ENCODE results near the gene GDAP1L1. TPM values are rescaled to one million over a fixed set of nuclear protein-coding genes. Genes with fewer than 3 reads are reported as not detected.

GDAP1L1 gene
- polyA plus RNA-seq, 1 of the 3 experiments (the other 2 are of a cell fraction), result 0.30 TPM

DNA sequence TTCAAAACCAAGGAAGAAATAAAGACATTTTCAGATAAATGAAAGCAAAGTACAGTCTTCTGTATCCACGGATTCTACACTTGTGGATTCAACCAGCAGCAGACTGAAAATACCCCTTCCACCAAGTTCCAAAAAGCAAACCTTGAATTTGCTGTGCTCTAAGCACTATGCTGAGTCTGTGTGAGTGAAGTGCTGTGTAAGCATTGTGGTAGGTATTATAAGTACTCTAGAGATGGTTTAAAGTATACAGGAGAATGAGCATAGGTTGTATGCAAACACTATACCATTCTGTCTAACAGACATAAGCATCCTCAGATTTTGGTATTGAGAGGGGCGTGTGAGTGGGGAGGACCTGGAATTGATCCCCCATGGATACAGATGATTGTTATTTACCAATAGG is 46.1 kb upstream of the GDAP1L1 start:
- no peak overlapping the region for H2AFZ ChIP-seq (ENCODE audit: low read depth)
- POLR2A ChIA-PET, result no interaction called here

More for the DNA sequence above, 46.1 kb upstream of the GDAP1L1 start:
- H4K20me1 ChIP-seq (ENCODE audit: insufficient read depth), result peaks cover 23% of the 10 kb centered on the region
- 98% methylated on average over 2 of the region's 2 CpGs for WGBS (ENCODE audit: low lambda C conversion rate)
- DNase-seq, result no peak
- CTCF ChIA-PET, result no interaction called here
- peaks cover 68% of the 10 kb centered on the region for H3K79me2 ChIP-seq (ENCODE audit: insufficient read depth)
- no peak overlapping the region for H3K4me3 ChIP-seq (ENCODE audit: low read depth in 2 of 2, low read length in 1 of 2)
- no peaks in the 10 kb centered on the region for H3K9me3 ChIP-seq
- peaks cover 74 to 80% of the 10 kb centered on the region in 2 experiments for H3K36me3 ChIP-seq (replicated peaks in 1 of 2; ENCODE audit: control insufficient read depth in 1 of 2, insufficient read depth in 2 of 2, low read length in 1 of 2)
- H3K9me2 ChIP-seq, result no peaks in the 10 kb centered on the region
- no peak overlapping the region for H3K4me2 ChIP-seq
- H3K4me1 ChIP-seq (ENCODE audit: control insufficient read depth in 1 of 2, insufficient read depth in 2 of 2, low read depth in 1 of 2, low read length in 1 of 2), result peaks cover 0 to 23% of the 10 kb centered on the region in 2 experiments
- H3F3A ChIP-seq (replicated peaks; ENCODE audit: insufficient read depth), result peaks cover 34% of the 10 kb centered on the region
- no peaks in the 10 kb centered on the region for H3K27me3 ChIP-seq (ENCODE audit: insufficient read depth)
- no peak overlapping the region for H3K9ac ChIP-seq
- TF ChIP-seq, protein P1, sequence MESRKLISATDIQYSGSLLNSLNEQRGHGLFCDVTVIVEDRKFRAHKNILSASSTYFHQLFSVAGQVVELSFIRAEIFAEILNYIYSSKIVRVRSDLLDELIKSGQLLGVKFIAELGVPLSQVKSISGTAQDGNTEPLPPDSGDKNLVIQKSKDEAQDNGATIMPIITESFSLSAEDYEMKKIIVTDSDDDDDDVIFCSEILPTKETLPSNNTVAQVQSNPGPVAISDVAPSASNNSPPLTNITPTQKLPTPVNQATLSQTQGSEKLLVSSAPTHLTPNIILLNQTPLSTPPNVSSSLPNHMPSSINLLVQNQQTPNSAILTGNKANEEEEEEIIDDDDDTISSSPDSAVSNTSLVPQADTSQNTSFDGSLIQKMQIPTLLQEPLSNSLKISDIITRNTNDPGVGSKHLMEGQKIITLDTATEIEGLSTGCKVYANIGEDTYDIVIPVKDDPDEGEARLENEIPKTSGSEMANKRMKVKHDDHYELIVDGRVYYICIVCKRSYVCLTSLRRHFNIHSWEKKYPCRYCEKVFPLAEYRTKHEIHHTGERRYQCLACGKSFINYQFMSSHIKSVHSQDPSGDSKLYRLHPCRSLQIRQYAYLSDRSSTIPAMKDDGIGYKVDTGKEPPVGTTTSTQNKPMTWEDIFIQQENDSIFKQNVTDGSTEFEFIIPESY (IDR thresholded peaks at IDR 0.05; ENCODE audit: borderline replicate concordance, low read depth), result no peak
- TF ChIP-seq MXI1 (IDR thresholded peaks at IDR 0.05; ENCODE audit: low read depth, low read length), result no peak
- no peak for TF ChIP-seq NFIC (IDR thresholded peaks at IDR 0.05; ENCODE audit: borderline replicate concordance)
- TF ChIP-seq RXRA (IDR thresholded peaks at IDR 0.05; ENCODE audit: borderline replicate concordance, low read depth), result no peak
- TF ChIP-seq, protein P2, sequence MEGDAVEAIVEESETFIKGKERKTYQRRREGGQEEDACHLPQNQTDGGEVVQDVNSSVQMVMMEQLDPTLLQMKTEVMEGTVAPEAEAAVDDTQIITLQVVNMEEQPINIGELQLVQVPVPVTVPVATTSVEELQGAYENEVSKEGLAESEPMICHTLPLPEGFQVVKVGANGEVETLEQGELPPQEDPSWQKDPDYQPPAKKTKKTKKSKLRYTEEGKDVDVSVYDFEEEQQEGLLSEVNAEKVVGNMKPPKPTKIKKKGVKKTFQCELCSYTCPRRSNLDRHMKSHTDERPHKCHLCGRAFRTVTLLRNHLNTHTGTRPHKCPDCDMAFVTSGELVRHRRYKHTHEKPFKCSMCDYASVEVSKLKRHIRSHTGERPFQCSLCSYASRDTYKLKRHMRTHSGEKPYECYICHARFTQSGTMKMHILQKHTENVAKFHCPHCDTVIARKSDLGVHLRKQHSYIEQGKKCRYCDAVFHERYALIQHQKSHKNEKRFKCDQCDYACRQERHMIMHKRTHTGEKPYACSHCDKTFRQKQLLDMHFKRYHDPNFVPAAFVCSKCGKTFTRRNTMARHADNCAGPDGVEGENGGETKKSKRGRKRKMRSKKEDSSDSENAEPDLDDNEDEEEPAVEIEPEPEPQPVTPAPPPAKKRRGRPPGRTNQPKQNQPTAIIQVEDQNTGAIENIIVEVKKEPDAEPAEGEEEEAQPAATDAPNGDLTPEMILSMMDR (IDR thresholded peaks at IDR 0.05), result no peak
- TF ChIP-seq TCF12 (IDR thresholded peaks at IDR 0.05), result no peak
- TF ChIP-seq RCOR1 (IDR thresholded peaks at IDR 0.05; ENCODE audit: low read length), result no peak
- no peak for TF ChIP-seq POLR2AphosphoS5 (IDR thresholded peaks at IDR 0.05; ENCODE audit: low read depth, low read length)
- TF ChIP-seq NRF1 (IDR thresholded peaks at IDR 0.05; ENCODE audit: low read depth, low read length), result no peak
- no peak for TF ChIP-seq FOXJ3 (CRISPR knock-in tag; IDR thresholded peaks at IDR 0.05)
- TF ChIP-seq GABPA (IDR thresholded peaks at IDR 0.05; ENCODE audit: low read depth), result no peak
- no peak for TF ChIP-seq RAD21 (IDR thresholded peaks at IDR 0.05; ENCODE audit: low read length)
- TF ChIP-seq REST (IDR thresholded peaks at IDR 0.05; ENCODE audit: low read depth, low read length), result no peak
- TF ChIP-seq CHD2 (IDR thresholded peaks at IDR 0.05; ENCODE audit: low read length, partially characterized antibody), result no peak
- no peak for TF ChIP-seq MAX (IDR thresholded peaks at IDR 0.05; ENCODE audit: low read depth)
- TF ChIP-seq, protein P3, sequence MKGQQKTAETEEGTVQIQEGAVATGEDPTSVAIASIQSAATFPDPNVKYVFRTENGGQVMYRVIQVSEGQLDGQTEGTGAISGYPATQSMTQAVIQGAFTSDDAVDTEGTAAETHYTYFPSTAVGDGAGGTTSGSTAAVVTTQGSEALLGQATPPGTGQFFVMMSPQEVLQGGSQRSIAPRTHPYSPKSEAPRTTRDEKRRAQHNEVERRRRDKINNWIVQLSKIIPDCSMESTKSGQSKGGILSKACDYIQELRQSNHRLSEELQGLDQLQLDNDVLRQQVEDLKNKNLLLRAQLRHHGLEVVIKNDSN (IDR thresholded peaks at IDR 0.05; ENCODE audit: borderline replicate concordance, low read depth), result no peak
- H3K27ac ChIP-seq (ENCODE audit: low read depth in 2 of 2, low read length in 1 of 2), result no peak overlapping the region

Measured in SK-N-SH (cell line).